ENCODE measurements around the gene MRC1. TPM values are rescaled to one million over a fixed set of nuclear protein-coding genes. Genes with fewer than 3 reads are reported as not detected.
A peak's percentile ranks its signal among the peaks of the same experiment; 100 is the strongest.

Gene MRC1
- polyA plus RNA-seq, 2 of the 4 experiments (the other 2 are of a cell fraction) = not detected

DNA sequence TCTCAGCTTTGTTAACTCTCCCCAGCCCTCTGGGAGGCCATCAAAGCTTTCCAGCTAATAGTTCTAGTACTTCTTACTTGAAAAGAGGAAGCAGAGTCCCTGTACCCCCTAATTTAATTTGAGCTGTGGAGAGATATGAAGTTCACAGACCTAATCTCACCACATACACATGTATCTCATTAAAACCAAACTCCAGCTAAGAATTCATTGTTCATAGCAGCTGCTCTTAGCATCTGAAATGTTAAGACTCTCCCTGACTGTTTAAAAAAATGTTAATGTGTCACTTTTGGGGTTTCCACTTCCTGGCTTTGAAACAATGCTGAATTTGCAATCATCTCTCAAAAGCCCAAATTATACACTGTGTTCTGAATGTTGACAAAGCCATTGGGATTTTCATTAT is 16.2 kb upstream of the MRC1 start:
- DNase-seq (ENCODE audit: low read depth in 1 of 2, low spot score in 1 of 2) (no peak), ATAC-seq (no peak), FAIRE-seq (peak; percentile 73)
- CTCF ChIA-PET = interaction anchor here (1.8 kb wide), 1 partner anchor 11 kb away, joined by 8 read pairs; no protein-coding TSS in a partner anchor
- H3K9me3 ChIP-seq = no peaks in the 10 kb centered on the region; the same call in 2 of the 3 replicates
- peaks cover 48% of the 10 kb centered on the region for H3K4me1 ChIP-seq
- peak overlapping the region; percentile 65 for H3K4me2 ChIP-seq
- POLR2A ChIA-PET = interaction anchor here (0.7 kb wide), 1 partner anchor 668 kb away, joined by 3 read pairs; no protein-coding TSS in a partner anchor
- peak overlapping the region; percentile 73 to 80; a peak in 5 of 6 replicates for H3K27ac ChIP-seq
- no peak overlapping the region for H3K4me3 ChIP-seq
- TF ChIP-seq, protein P1, sequence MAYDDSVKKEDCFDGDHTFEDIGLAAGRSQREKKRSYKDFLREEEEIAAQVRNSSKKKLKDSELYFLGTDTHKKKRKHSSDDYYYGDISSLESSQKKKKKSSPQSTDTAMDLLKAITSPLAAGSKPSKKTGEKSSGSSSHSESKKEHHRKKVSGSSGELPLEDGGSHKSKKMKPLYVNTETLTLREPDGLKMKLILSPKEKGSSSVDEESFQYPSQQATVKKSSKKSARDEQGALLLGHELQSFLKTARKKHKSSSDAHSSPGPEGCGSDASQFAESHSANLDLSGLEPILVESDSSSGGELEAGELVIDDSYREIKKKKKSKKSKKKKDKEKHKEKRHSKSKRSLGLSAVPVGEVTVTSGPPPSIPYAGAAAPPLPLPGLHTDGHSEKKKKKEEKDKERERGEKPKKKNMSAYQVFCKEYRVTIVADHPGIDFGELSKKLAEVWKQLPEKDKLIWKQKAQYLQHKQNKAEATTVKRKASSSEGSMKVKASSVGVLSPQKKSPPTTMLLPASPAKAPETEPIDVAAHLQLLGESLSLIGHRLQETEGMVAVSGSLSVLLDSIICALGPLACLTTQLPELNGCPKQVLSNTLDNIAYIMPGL (CRISPR knock-in tag; IDR thresholded peaks at IDR 0.05; ENCODE audit: borderline replicate concordance) = no peak
- TF ChIP-seq, protein P2, sequence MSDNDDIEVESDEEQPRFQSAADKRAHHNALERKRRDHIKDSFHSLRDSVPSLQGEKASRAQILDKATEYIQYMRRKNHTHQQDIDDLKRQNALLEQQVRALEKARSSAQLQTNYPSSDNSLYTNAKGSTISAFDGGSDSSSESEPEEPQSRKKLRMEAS (IDR thresholded peaks at IDR 0.05) = no peak

GRCh38 chr10:17793823-17794644 is 15.1 kb upstream of the MRC1 start:
- Histone ChIP-seq H3K9me3 (no peaks in the 10 kb centered on the region; the same call in 2 of the 3 replicates), H3K27ac (peak overlapping the region; percentile 73 to 80; a peak in 5 of 6 replicates), H3K4me2 (peak overlapping the region; percentile 65), H3K4me3 (no peak overlapping the region), H3K4me1 (peaks cover 44% of the 10 kb centered on the region)
- 16% methylated on average over 6 of the region's 6 CpGs for WGBS (ENCODE audit: missing lambda C conversion rate)
- DNase-seq (ENCODE audit: low read depth in 1 of 2, low spot score in 1 of 2) (peak; percentile 33 to 79), ATAC-seq (peak; percentile 76 to 80; a peak in 5 of 6 replicates), FAIRE-seq (peak; percentile 96)
- ChIA-PET CTCF (interaction anchor here (1.1 to 1.8 kb wide), 5 partner anchors 12 to 422 kb away, joined by 3 to 8 read pairs (median 4); no protein-coding TSS in a partner anchor), POLR2A (interaction anchor here (0.7 to 1.4 kb wide), 2 partner anchors 150 to 667 kb away, joined by 3 to 5 read pairs; partner anchors contain the start of gene STAM)
- TF ChIP-seq NPAS2 (CRISPR knock-in tag; IDR thresholded peaks at IDR 0.05; ENCODE audit: borderline replicate concordance) = no peak
- no peak for TF ChIP-seq FOSB (CRISPR knock-in tag; IDR thresholded peaks at IDR 0.05)
- no peak for TF ChIP-seq RCOR1 (IDR thresholded peaks at IDR 0.05; ENCODE audit: low read depth, low read length)
- TF ChIP-seq, protein P3, sequence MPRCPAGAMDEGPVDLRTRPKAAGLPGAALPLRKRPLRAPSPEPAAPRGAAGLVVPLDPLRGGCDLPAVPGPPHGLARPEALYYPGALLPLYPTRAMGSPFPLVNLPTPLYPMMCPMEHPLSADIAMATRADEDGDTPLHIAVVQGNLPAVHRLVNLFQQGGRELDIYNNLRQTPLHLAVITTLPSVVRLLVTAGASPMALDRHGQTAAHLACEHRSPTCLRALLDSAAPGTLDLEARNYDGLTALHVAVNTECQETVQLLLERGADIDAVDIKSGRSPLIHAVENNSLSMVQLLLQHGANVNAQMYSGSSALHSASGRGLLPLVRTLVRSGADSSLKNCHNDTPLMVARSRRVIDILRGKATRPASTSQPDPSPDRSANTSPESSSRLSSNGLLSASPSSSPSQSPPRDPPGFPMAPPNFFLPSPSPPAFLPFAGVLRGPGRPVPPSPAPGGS (IDR thresholded peaks at IDR 0.05) = 0 out of 3 replicates have a peak, but pooled peaks have one; percentile 49
- TF ChIP-seq CEBPB (IDR thresholded peaks at IDR 0.05) = peak in 1 of 2 experiments; percentile 13; a peak in 1 of 4 replicates
- TF ChIP-seq JUN (IDR thresholded peaks at IDR 0.05) = peak; percentile 32 to 63; a peak in 4 of 5 replicates
- TF ChIP-seq ZFP36 (IDR thresholded peaks at IDR 0.05; ENCODE audit: borderline replicate concordance, partially characterized antibody) = peak; percentile 19
- TF ChIP-seq HOXB13 (CRISPR knock-in tag; IDR thresholded peaks at IDR 0.05; ENCODE audit: low read depth) = peak; percentile 30; the same call in 1 of the 2 replicates
- no peak for TF ChIP-seq SREBF2 (IDR thresholded peaks at IDR 0.05)
- TF ChIP-seq ESRRA (IDR thresholded peaks at IDR 0.05; ENCODE audit: borderline replicate concordance, low read length) = no peak
- TF ChIP-seq, protein P4, sequence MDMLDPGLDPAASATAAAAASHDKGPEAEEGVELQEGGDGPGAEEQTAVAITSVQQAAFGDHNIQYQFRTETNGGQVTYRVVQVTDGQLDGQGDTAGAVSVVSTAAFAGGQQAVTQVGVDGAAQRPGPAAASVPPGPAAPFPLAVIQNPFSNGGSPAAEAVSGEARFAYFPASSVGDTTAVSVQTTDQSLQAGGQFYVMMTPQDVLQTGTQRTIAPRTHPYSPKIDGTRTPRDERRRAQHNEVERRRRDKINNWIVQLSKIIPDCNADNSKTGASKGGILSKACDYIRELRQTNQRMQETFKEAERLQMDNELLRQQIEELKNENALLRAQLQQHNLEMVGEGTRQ (IDR thresholded peaks at IDR 0.05) = peak; percentile 79
- TF ChIP-seq JUNB (IDR thresholded peaks at IDR 0.05) = peak; percentile 88
- no peak for TF ChIP-seq MYC (IDR thresholded peaks at IDR 0.05; ENCODE audit: borderline replicate concordance, low read length)
- TF ChIP-seq, protein P5, sequence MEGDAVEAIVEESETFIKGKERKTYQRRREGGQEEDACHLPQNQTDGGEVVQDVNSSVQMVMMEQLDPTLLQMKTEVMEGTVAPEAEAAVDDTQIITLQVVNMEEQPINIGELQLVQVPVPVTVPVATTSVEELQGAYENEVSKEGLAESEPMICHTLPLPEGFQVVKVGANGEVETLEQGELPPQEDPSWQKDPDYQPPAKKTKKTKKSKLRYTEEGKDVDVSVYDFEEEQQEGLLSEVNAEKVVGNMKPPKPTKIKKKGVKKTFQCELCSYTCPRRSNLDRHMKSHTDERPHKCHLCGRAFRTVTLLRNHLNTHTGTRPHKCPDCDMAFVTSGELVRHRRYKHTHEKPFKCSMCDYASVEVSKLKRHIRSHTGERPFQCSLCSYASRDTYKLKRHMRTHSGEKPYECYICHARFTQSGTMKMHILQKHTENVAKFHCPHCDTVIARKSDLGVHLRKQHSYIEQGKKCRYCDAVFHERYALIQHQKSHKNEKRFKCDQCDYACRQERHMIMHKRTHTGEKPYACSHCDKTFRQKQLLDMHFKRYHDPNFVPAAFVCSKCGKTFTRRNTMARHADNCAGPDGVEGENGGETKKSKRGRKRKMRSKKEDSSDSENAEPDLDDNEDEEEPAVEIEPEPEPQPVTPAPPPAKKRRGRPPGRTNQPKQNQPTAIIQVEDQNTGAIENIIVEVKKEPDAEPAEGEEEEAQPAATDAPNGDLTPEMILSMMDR (IDR thresholded peaks at IDR 0.05) = no peak
- no peak for TF ChIP-seq NFE2L2 (conservative IDR thresholded peaks at IDR 0.05; ENCODE audit: low read length)
- TF ChIP-seq RFX5 (IDR thresholded peaks at IDR 0.05) = no peak
- TF ChIP-seq BHLHE40 (IDR thresholded peaks at IDR 0.05; ENCODE audit: low read depth, low read length) = no peak
- no peak for TF ChIP-seq TP53 (CRISPR knock-in tag; IDR thresholded peaks at IDR 0.05)
- peak; percentile 90 for TF ChIP-seq GATA3 (IDR thresholded peaks at IDR 0.05; ENCODE audit: borderline replicate concordance)
- TF ChIP-seq NR3C1 (IDR thresholded peaks at IDR 0.05) = no peak
- TF ChIP-seq, protein P6, sequence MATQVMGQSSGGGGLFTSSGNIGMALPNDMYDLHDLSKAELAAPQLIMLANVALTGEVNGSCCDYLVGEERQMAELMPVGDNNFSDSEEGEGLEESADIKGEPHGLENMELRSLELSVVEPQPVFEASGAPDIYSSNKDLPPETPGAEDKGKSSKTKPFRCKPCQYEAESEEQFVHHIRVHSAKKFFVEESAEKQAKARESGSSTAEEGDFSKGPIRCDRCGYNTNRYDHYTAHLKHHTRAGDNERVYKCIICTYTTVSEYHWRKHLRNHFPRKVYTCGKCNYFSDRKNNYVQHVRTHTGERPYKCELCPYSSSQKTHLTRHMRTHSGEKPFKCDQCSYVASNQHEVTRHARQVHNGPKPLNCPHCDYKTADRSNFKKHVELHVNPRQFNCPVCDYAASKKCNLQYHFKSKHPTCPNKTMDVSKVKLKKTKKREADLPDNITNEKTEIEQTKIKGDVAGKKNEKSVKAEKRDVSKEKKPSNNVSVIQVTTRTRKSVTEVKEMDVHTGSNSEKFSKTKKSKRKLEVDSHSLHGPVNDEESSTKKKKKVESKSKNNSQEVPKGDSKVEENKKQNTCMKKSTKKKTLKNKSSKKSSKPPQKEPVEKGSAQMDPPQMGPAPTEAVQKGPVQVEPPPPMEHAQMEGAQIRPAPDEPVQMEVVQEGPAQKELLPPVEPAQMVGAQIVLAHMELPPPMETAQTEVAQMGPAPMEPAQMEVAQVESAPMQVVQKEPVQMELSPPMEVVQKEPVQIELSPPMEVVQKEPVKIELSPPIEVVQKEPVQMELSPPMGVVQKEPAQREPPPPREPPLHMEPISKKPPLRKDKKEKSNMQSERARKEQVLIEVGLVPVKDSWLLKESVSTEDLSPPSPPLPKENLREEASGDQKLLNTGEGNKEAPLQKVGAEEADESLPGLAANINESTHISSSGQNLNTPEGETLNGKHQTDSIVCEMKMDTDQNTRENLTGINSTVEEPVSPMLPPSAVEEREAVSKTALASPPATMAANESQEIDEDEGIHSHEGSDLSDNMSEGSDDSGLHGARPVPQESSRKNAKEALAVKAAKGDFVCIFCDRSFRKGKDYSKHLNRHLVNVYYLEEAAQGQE (IDR thresholded peaks at IDR 0.05) = no peak
- no peak for TF ChIP-seq CHD2 (IDR thresholded peaks at IDR 0.05; ENCODE audit: low read length, partially characterized antibody)
- peak; percentile 39 for TF ChIP-seq MAFK (IDR thresholded peaks at IDR 0.05; ENCODE audit: partially characterized antibody)
- no peak for TF ChIP-seq HDAC2 (IDR thresholded peaks at IDR 0.05)
- no peak for TF ChIP-seq HOXA7 (CRISPR knock-in tag; IDR thresholded peaks at IDR 0.05)
